ENCODE results near the gene SIVA1. TPM values are rescaled to one million over a fixed set of nuclear protein-coding genes. Genes with fewer than 3 reads are reported as not detected.

Gene SIVA1
- total and polyA plus RNA-seq, 4 donors, result 67.4 to 115 (median 99.6) TPM

DNA sequence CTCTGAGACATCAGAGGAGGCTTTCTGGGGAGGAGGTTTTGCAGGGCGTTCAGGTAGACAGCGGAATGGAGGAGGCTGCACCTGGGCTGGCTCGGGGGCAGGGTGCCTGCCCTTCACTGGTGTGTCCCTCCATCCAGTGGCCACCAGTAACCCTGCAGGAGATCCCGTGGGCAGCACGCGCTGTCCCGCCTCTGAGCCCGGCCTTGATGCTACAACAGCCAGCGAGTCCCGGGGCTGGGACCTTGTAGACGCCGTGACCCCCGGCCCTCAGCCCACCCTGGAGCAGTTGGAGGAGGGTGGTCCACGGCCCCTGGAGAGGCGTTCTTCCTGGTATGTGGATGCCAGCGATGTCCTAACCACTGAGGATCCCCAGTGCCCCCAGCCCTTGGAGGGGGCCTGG is 38.9 kb upstream of the SIVA1 start:
- Histone ChIP-seq H3K4me1 (ENCODE audit: control insufficient read depth in 4 of 4, insufficient read depth in 4 of 4, low read length in 3 of 4) (no peaks in the 10 kb centered on the region), H3K27ac (ENCODE audit: low read depth in 1 of 2, low read length in 2 of 2) (no peak overlapping the region), H3K36me3 (ENCODE audit: control insufficient read depth in 4 of 4, insufficient read depth in 3 of 4, low read depth in 1 of 4, low read length in 3 of 4) (peaks cover 10 to 67% (median 29%) of the 10 kb centered on the region in 4 donors), H3K27me3 (ENCODE audit: control insufficient read depth in 4 of 4, insufficient read depth in 4 of 4, low read length in 3 of 4) (no peaks in the 10 kb centered on the region), H3K9ac (ENCODE audit: low read depth in 1 of 2, low read length in 2 of 2) (no peak overlapping the region), H3K4me3 (ENCODE audit: low read depth in 1 of 3, low read length in 3 of 3) (no peak overlapping the region), H3K9me3 (ENCODE audit: control insufficient read depth in 4 of 4, low read length in 3 of 4) (no peaks in the 10 kb centered on the region)
- TF ChIP-seq YY1 (IDR thresholded peaks at IDR 0.05) (no peak), RXRA (IDR thresholded peaks at IDR 0.05) (no peak), JUND (IDR thresholded peaks at IDR 0.05) (no peak), NR2F2 (IDR thresholded peaks at IDR 0.05) (no peak), RAD21 (IDR thresholded peaks at IDR 0.05) (no peak), SP1 (IDR thresholded peaks at IDR 0.05) (no peak), HNF4A (conservative IDR thresholded peaks at IDR 0.05) (no peak), HNF4G (IDR thresholded peaks at IDR 0.05) (no peak), FOXA1 (IDR thresholded peaks at IDR 0.05) (no peak), TAF1 (conservative IDR thresholded peaks at IDR 0.05) (no peak)
- TF ChIP-seq, protein P1, sequence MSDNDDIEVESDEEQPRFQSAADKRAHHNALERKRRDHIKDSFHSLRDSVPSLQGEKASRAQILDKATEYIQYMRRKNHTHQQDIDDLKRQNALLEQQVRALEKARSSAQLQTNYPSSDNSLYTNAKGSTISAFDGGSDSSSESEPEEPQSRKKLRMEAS (IDR thresholded peaks at IDR 0.05), result no peak
- TF ChIP-seq, protein P2, sequence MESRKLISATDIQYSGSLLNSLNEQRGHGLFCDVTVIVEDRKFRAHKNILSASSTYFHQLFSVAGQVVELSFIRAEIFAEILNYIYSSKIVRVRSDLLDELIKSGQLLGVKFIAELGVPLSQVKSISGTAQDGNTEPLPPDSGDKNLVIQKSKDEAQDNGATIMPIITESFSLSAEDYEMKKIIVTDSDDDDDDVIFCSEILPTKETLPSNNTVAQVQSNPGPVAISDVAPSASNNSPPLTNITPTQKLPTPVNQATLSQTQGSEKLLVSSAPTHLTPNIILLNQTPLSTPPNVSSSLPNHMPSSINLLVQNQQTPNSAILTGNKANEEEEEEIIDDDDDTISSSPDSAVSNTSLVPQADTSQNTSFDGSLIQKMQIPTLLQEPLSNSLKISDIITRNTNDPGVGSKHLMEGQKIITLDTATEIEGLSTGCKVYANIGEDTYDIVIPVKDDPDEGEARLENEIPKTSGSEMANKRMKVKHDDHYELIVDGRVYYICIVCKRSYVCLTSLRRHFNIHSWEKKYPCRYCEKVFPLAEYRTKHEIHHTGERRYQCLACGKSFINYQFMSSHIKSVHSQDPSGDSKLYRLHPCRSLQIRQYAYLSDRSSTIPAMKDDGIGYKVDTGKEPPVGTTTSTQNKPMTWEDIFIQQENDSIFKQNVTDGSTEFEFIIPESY (IDR thresholded peaks at IDR 0.05), result no peak
- TF ChIP-seq, protein P3, sequence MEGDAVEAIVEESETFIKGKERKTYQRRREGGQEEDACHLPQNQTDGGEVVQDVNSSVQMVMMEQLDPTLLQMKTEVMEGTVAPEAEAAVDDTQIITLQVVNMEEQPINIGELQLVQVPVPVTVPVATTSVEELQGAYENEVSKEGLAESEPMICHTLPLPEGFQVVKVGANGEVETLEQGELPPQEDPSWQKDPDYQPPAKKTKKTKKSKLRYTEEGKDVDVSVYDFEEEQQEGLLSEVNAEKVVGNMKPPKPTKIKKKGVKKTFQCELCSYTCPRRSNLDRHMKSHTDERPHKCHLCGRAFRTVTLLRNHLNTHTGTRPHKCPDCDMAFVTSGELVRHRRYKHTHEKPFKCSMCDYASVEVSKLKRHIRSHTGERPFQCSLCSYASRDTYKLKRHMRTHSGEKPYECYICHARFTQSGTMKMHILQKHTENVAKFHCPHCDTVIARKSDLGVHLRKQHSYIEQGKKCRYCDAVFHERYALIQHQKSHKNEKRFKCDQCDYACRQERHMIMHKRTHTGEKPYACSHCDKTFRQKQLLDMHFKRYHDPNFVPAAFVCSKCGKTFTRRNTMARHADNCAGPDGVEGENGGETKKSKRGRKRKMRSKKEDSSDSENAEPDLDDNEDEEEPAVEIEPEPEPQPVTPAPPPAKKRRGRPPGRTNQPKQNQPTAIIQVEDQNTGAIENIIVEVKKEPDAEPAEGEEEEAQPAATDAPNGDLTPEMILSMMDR (IDR thresholded peaks at IDR 0.05; ENCODE audit: low read depth, low read length, missing input control), result no peak
- TF ChIP-seq, protein P4, sequence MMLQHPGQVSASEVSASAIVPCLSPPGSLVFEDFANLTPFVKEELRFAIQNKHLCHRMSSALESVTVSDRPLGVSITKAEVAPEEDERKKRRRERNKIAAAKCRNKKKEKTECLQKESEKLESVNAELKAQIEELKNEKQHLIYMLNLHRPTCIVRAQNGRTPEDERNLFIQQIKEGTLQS (IDR thresholded peaks at IDR 0.05), result no peak
- TF ChIP-seq, protein P5, sequence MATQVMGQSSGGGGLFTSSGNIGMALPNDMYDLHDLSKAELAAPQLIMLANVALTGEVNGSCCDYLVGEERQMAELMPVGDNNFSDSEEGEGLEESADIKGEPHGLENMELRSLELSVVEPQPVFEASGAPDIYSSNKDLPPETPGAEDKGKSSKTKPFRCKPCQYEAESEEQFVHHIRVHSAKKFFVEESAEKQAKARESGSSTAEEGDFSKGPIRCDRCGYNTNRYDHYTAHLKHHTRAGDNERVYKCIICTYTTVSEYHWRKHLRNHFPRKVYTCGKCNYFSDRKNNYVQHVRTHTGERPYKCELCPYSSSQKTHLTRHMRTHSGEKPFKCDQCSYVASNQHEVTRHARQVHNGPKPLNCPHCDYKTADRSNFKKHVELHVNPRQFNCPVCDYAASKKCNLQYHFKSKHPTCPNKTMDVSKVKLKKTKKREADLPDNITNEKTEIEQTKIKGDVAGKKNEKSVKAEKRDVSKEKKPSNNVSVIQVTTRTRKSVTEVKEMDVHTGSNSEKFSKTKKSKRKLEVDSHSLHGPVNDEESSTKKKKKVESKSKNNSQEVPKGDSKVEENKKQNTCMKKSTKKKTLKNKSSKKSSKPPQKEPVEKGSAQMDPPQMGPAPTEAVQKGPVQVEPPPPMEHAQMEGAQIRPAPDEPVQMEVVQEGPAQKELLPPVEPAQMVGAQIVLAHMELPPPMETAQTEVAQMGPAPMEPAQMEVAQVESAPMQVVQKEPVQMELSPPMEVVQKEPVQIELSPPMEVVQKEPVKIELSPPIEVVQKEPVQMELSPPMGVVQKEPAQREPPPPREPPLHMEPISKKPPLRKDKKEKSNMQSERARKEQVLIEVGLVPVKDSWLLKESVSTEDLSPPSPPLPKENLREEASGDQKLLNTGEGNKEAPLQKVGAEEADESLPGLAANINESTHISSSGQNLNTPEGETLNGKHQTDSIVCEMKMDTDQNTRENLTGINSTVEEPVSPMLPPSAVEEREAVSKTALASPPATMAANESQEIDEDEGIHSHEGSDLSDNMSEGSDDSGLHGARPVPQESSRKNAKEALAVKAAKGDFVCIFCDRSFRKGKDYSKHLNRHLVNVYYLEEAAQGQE (IDR thresholded peaks at IDR 0.05), result no peak
- no peak for DNase-seq (ENCODE audit: low spot score)
- 96% methylated on average over 16 of the region's 16 CpGs for WGBS

DNA sequence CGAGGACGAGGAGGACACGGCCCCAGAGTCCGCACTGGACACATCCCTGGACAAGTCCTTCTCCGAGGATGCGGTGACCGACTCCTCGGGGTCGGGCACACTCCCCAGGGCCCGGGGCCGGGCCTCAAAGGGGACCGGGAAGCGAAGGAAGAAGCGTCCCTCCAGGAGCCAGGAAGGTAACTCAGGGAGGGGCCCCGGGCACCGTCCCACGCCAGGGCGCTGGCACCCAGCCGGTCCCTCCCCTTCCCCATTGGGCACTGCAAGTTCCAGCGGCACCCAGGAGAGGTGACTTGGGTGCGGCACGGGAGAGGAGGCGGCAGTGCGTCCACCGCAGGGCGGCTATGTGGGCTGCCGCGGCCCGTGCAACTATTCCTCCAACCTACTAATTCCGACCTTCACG is 38.3 kb upstream of the SIVA1 start:
- Histone ChIP-seq H3K4me3 (ENCODE audit: low read depth in 1 of 3, low read length in 3 of 3) (no peak overlapping the region), H3K27me3 (ENCODE audit: control insufficient read depth in 4 of 4, insufficient read depth in 4 of 4, low read length in 3 of 4) (no peaks in the 10 kb centered on the region), H3K36me3 (ENCODE audit: control insufficient read depth in 4 of 4, insufficient read depth in 3 of 4, low read depth in 1 of 4, low read length in 3 of 4) (peaks cover 10 to 65% (median 30%) of the 10 kb centered on the region in 4 donors), H3K27ac (ENCODE audit: low read depth in 1 of 2, low read length in 2 of 2) (no peak overlapping the region), H3K4me1 (ENCODE audit: control insufficient read depth in 4 of 4, insufficient read depth in 4 of 4, low read length in 3 of 4) (no peaks in the 10 kb centered on the region), H3K9ac (ENCODE audit: low read depth in 1 of 2, low read length in 2 of 2) (no peak overlapping the region), H3K9me3 (ENCODE audit: control insufficient read depth in 4 of 4, low read length in 3 of 4) (no peaks in the 10 kb centered on the region)
- 96% methylated on average over 31 of the region's 31 CpGs for WGBS
- no peak for DNase-seq (ENCODE audit: low spot score)
- TF ChIP-seq NR2F2 (IDR thresholded peaks at IDR 0.05) (no peak), HNF4A (conservative IDR thresholded peaks at IDR 0.05) (no peak), EGR1 (IDR thresholded peaks at IDR 0.05; ENCODE audit: low read depth in 2 of 2) (no peak), GABPA (IDR thresholded peaks at IDR 0.05 in 1 of 2, conservative IDR thresholded peaks at IDR 0.05 in 1 of 2) (no peak), TAF1 (conservative IDR thresholded peaks at IDR 0.05) (no peak), RAD21 (IDR thresholded peaks at IDR 0.05) (no peak), FOXA1 (IDR thresholded peaks at IDR 0.05) (no peak), HNF4G (IDR thresholded peaks at IDR 0.05) (no peak), JUND (IDR thresholded peaks at IDR 0.05) (no peak), SP1 (IDR thresholded peaks at IDR 0.05) (no peak)
- TF ChIP-seq, protein P1 (IDR thresholded peaks at IDR 0.05), result no peak
- TF ChIP-seq, protein P4 (IDR thresholded peaks at IDR 0.05), result no peak
- TF ChIP-seq, protein P2 (IDR thresholded peaks at IDR 0.05), result no peak
- TF ChIP-seq, protein P3 (IDR thresholded peaks at IDR 0.05; ENCODE audit: low read depth, low read length, missing input control), result no peak
